SK-N-SH (cell line): Measurements from ENCODE around the gene VASP.

Experiments used
- MXI1 ChIP-seq: IDR thresholded peaks from 2 replicates; pipeline ENCODE4 v1.6.1; 2012; ENCODE audit warnings: mild to moderate bottlenecking, low read depth, low read length, improper control_type of control experiment
- TF ChIP-seq, protein P1 (sequence below): IDR thresholded peaks from 2 replicates; pipeline ENCODE4 v1.6.1; 2012; ENCODE audit warnings: mild to moderate bottlenecking, low read depth, low read length, moderate library complexity
- TF ChIP-seq, protein P2 (sequence below): fragments of 200-600 bp; sonication (generic); IDR thresholded peaks from 2 replicates; pipeline ENCODE4 v1.6.1; 2017; ENCODE audit warnings: antibody characterized with exemption, mild to moderate bottlenecking, moderate library complexity

DNA sequence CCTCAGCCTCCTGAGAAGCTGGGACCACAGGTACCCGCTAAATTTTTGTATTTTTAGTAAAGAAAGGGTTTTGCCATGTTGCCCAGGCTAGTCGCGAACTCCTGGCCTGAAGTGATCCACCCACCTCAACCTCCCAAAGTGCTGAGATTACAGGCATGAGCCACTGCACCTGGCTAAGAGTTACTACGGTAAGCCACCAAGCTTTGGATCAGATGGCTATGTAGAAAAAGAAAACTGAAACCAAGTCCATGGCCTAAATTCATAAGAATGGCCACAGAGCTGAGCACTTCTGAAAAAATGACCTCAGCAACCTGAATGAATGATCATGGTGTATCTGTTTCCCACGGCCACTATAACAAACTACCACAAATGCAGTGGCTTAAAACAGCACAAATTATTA is 67.9 kb downstream of the VASP start:
- TF ChIP-seq, protein P1, sequence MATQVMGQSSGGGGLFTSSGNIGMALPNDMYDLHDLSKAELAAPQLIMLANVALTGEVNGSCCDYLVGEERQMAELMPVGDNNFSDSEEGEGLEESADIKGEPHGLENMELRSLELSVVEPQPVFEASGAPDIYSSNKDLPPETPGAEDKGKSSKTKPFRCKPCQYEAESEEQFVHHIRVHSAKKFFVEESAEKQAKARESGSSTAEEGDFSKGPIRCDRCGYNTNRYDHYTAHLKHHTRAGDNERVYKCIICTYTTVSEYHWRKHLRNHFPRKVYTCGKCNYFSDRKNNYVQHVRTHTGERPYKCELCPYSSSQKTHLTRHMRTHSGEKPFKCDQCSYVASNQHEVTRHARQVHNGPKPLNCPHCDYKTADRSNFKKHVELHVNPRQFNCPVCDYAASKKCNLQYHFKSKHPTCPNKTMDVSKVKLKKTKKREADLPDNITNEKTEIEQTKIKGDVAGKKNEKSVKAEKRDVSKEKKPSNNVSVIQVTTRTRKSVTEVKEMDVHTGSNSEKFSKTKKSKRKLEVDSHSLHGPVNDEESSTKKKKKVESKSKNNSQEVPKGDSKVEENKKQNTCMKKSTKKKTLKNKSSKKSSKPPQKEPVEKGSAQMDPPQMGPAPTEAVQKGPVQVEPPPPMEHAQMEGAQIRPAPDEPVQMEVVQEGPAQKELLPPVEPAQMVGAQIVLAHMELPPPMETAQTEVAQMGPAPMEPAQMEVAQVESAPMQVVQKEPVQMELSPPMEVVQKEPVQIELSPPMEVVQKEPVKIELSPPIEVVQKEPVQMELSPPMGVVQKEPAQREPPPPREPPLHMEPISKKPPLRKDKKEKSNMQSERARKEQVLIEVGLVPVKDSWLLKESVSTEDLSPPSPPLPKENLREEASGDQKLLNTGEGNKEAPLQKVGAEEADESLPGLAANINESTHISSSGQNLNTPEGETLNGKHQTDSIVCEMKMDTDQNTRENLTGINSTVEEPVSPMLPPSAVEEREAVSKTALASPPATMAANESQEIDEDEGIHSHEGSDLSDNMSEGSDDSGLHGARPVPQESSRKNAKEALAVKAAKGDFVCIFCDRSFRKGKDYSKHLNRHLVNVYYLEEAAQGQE, result no peak
- TF ChIP-seq, protein P2, sequence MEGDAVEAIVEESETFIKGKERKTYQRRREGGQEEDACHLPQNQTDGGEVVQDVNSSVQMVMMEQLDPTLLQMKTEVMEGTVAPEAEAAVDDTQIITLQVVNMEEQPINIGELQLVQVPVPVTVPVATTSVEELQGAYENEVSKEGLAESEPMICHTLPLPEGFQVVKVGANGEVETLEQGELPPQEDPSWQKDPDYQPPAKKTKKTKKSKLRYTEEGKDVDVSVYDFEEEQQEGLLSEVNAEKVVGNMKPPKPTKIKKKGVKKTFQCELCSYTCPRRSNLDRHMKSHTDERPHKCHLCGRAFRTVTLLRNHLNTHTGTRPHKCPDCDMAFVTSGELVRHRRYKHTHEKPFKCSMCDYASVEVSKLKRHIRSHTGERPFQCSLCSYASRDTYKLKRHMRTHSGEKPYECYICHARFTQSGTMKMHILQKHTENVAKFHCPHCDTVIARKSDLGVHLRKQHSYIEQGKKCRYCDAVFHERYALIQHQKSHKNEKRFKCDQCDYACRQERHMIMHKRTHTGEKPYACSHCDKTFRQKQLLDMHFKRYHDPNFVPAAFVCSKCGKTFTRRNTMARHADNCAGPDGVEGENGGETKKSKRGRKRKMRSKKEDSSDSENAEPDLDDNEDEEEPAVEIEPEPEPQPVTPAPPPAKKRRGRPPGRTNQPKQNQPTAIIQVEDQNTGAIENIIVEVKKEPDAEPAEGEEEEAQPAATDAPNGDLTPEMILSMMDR, result no peak
- no peak for TF ChIP-seq MXI1
